Muscle layer of duodenum (tissue), 2 donors: ENCODE measurements around the gene MAPK6.
"Not testable (repeated sequence)": the region's sequence is repeated elsewhere in the genome, so short reads cannot be mapped to it uniquely, and the experiment has no call there.

Source experiments
- H3K27ac ChIP-seq: one replicate; pipeline ENCODE4 v1.7.0; 2013; ENCODE audit warnings: mild to moderate bottlenecking, low read length
- H3K27me3 ChIP-seq: one replicate; pipeline ENCODE4 v1.7.0; 2013; ENCODE audit warnings: low read depth, mild to moderate bottlenecking, control low read depth, low read length
- H3K36me3 ChIP-seq, 2 donors: one replicate each; pipeline ENCODE4 v1.7.0; 2013; ENCODE audit warnings: low read length in 2 of 2, control low read depth in 1 of 2, mild to moderate bottlenecking in 1 of 2; ENCODE audit not compliant: insufficient read depth in 2 of 2, control insufficient read depth in 1 of 2
- H3K4me1 ChIP-seq, 2 donors: one replicate each; pipeline ENCODE4 v1.7.0; 2013; ENCODE audit warnings: low read length in 2 of 2, mild to moderate bottlenecking in 2 of 2, control low read depth in 1 of 2, moderate library complexity in 1 of 2; ENCODE audit not compliant: insufficient read depth in 2 of 2, control insufficient read depth in 1 of 2
- H3K4me3 ChIP-seq, 2 donors: one replicate each; pipeline ENCODE4 v1.7.0; 2013; ENCODE audit warnings: low read length in 2 of 2, low read depth in 1 of 2, mild to moderate bottlenecking in 1 of 2
- H3K9me3 ChIP-seq, 2 donors: one replicate each; pipeline ENCODE4 v1.7.0; 2013; ENCODE audit warnings: low read length in 2 of 2, control low read depth in 1 of 2, mild to moderate bottlenecking in 1 of 2; ENCODE audit not compliant: control insufficient read depth in 1 of 2
- donor health status: healthy.

Gene MAPK6

GRCh38 chr15:52086011-52086786 lies 67.2 kb downstream of the MAPK6 start:
- no peak overlapping the region for H3K4me3 ChIP-seq
- H3K27ac ChIP-seq, result no peak overlapping the region
- H3K36me3 ChIP-seq, result no peaks in the 10 kb centered on the region
- H3K9me3 ChIP-seq, result peaks cover 7 to 11% of the 10 kb centered on the region in 2 donors
- H3K4me1 ChIP-seq, result no peaks in the 10 kb centered on the region
- H3K27me3 ChIP-seq, result no peaks in the 10 kb centered on the region

GRCh38 chr15:52090193-52090592 lies 71.2 kb downstream of the MAPK6 start:
- no peaks in the 10 kb centered on the region for H3K4me1 ChIP-seq
- H3K9me3 ChIP-seq, result peaks cover 7 to 11% of the 10 kb centered on the region in 2 donors
- no peak overlapping the region for H3K4me3 ChIP-seq
- no peaks in the 10 kb centered on the region for H3K27me3 ChIP-seq
- H3K27ac ChIP-seq, result no peak overlapping the region
- H3K36me3 ChIP-seq, result no peaks in the 10 kb centered on the region

GRCh38 chr15:52093167-52093538 lies 74.1 kb downstream of the MAPK6 start:
- no peaks in the 10 kb centered on the region for H3K27me3 ChIP-seq
- no peaks in the 10 kb centered on the region for H3K36me3 ChIP-seq
- peaks cover 0 to 6% of the 10 kb centered on the region in 2 donors for H3K9me3 ChIP-seq
- no peaks in the 10 kb centered on the region for H3K4me1 ChIP-seq
- H3K27ac ChIP-seq, result no peak overlapping the region
- no peak overlapping the region for H3K4me3 ChIP-seq

- Histone ChIP-seq H3K4me1 (no peaks in the 10 kb centered on the region), H3K4me3 (no peak overlapping the region), H3K9me3 (peaks cover 0 to 6% of the 10 kb centered on the region in 2 donors), H3K36me3 (no peaks in the 10 kb centered on the region), H3K27ac (no peak overlapping the region), H3K27me3 (no peaks in the 10 kb centered on the region)
Measured at GRCh38 chr15:52093539-52094510, 74.8 kb downstream of the MAPK6 start.

- Histone ChIP-seq H3K4me1 (no peaks in the 10 kb centered on the region), H3K4me3 (no peak overlapping the region), H3K36me3 (no peaks in the 10 kb centered on the region), H3K9me3 (peaks cover 0 to 6% of the 10 kb centered on the region in 2 donors), H3K27ac (no peak overlapping the region), H3K27me3 (no peaks in the 10 kb centered on the region)
Measured at GRCh38 chr15:52094811-52095584, 76.0 kb downstream of the MAPK6 start.

- peaks cover 0 to 1% of the 10 kb centered on the region in 2 donors for H3K4me1 ChIP-seq
- H3K36me3 ChIP-seq, result no peaks in the 10 kb centered on the region
- H3K9me3 ChIP-seq, result no peaks in the 10 kb centered on the region
- no peak overlapping the region for H3K27ac ChIP-seq
- no peak overlapping the region for H3K4me3 ChIP-seq
- H3K27me3 ChIP-seq, result no peaks in the 10 kb centered on the region
Measured at GRCh38 chr15:52095597-52096262, 76.7 kb downstream of the MAPK6 start.

- H3K27ac ChIP-seq, H3K4me3 ChIP-seq, H3K9me3 ChIP-seq, H3K36me3 ChIP-seq, H3K27me3 ChIP-seq, H3K4me1 ChIP-seq: not testable (repeated sequence)
Measured at GRCh38 chr15:52096536-52096935, 77.5 kb downstream of the MAPK6 start.

- peaks cover 0 to 3% of the 10 kb centered on the region in 2 donors for H3K4me1 ChIP-seq
- H3K27ac ChIP-seq, result no peak overlapping the region
- no peaks in the 10 kb centered on the region for H3K36me3 ChIP-seq
- no peaks in the 10 kb centered on the region for H3K27me3 ChIP-seq
- no peak overlapping the region for H3K4me3 ChIP-seq
- H3K9me3 ChIP-seq, result no peaks in the 10 kb centered on the region
Measured at GRCh38 chr15:52097180-52097579, 78.2 kb downstream of the MAPK6 start.

GRCh38 chr15:52098323-52098722 lies 79.3 kb downstream of the MAPK6 start:
- no peaks in the 10 kb centered on the region for H3K27me3 ChIP-seq
- H3K9me3 ChIP-seq, result no peaks in the 10 kb centered on the region
- no peak overlapping the region for H3K27ac ChIP-seq
- H3K4me1 ChIP-seq, result peaks cover 0 to 8% of the 10 kb centered on the region in 2 donors
- no peaks in the 10 kb centered on the region for H3K36me3 ChIP-seq
- no peak overlapping the region for H3K4me3 ChIP-seq

GRCh38 chr15:52099651-52100272 lies 80.7 kb downstream of the MAPK6 start:
- Histone ChIP-seq H3K27ac (no peak overlapping the region), H3K27me3 (no peaks in the 10 kb centered on the region), H3K36me3 (no peaks in the 10 kb centered on the region), H3K4me3 (no peak overlapping the region), H3K9me3 (no peaks in the 10 kb centered on the region), H3K4me1 (peaks cover 0 to 14% of the 10 kb centered on the region in 2 donors)
